GM10248 (cell line): ENCODE measurements around the gene FANCC.

Experiments used
- CTCF ChIA-PET: fragments of 300-600 bp; sonication (Branson Sonifier 250); formaldehyde crosslinking; extraction: SDS; loops from one replicate; lab custom pipeline; 2021; ENCODE audit warnings: antibody characterized with exemption; lab: Yijun Ruan, JAX
- POLR2A ChIA-PET: fragments of 350-650 bp; sonication (Branson Sonifier 250); formaldehyde crosslinking; extraction: SDS; loops from one replicate; lab custom pipeline; 2020; ENCODE audit warnings: antibody characterized with exemption; lab: Yijun Ruan, JAX
- DNase-seq: peaks from one replicate; pipeline ENCODE4 v3.0.0; 2012; ENCODE audit errors: extremely low spot score
- TF ChIP-seq, protein P1 (sequence below): IDR thresholded peaks from 2 replicates; pipeline ENCODE4 v1.5.1; 2012; ENCODE audit warnings: mild to moderate bottlenecking, low read depth; ENCODE audit errors: extremely low read depth, missing control alignments, control extremely low read depth

FANCC gene

DNA sequence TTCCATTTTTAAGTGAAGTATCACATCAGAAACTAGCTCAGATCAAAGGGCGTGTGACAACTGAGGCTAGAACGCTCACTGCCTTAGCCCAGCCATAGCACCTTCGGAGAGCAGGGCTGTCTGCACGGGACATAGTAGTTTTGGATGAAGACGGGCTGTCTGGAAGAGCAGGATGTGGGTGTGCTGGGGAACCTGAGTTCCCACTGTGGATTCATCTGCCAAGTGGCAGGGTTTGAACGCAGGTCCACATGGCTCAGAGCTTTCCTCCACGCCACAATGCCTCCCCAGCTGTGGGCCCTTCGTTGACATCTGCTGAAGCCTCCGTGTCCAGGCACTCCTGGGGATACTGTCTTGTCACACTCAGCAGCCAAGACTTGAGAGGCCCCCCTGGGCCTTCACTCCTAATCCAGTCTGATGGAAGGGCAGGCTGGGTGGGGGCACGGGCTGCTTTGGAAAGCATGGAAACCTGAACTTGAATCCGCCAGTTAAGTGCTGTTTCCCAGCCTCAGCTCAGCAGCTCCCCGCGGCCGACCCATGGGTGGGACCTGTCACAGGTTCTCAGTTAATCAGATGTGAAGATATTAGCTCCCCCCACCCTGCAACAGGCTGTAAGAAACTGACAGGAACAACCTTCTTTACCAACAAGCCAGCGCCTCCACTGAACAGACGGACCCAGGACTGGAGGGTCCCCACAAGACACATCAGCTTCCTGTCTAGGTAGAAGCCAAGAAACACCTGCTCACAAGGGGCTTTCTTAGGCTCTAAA is 228.1 kb downstream of the FANCC start:
- CTCF ChIA-PET, result interaction anchor here (0.8 to 1.0 kb wide), 3 partner anchors 8 to 39 kb away, joined by 3 read pairs; no protein-coding TSS in a partner anchor
- DNase-seq, result no peak
- TF ChIP-seq, protein P1, sequence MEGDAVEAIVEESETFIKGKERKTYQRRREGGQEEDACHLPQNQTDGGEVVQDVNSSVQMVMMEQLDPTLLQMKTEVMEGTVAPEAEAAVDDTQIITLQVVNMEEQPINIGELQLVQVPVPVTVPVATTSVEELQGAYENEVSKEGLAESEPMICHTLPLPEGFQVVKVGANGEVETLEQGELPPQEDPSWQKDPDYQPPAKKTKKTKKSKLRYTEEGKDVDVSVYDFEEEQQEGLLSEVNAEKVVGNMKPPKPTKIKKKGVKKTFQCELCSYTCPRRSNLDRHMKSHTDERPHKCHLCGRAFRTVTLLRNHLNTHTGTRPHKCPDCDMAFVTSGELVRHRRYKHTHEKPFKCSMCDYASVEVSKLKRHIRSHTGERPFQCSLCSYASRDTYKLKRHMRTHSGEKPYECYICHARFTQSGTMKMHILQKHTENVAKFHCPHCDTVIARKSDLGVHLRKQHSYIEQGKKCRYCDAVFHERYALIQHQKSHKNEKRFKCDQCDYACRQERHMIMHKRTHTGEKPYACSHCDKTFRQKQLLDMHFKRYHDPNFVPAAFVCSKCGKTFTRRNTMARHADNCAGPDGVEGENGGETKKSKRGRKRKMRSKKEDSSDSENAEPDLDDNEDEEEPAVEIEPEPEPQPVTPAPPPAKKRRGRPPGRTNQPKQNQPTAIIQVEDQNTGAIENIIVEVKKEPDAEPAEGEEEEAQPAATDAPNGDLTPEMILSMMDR, result no peak
- POLR2A ChIA-PET, result no interaction called here

DNA sequence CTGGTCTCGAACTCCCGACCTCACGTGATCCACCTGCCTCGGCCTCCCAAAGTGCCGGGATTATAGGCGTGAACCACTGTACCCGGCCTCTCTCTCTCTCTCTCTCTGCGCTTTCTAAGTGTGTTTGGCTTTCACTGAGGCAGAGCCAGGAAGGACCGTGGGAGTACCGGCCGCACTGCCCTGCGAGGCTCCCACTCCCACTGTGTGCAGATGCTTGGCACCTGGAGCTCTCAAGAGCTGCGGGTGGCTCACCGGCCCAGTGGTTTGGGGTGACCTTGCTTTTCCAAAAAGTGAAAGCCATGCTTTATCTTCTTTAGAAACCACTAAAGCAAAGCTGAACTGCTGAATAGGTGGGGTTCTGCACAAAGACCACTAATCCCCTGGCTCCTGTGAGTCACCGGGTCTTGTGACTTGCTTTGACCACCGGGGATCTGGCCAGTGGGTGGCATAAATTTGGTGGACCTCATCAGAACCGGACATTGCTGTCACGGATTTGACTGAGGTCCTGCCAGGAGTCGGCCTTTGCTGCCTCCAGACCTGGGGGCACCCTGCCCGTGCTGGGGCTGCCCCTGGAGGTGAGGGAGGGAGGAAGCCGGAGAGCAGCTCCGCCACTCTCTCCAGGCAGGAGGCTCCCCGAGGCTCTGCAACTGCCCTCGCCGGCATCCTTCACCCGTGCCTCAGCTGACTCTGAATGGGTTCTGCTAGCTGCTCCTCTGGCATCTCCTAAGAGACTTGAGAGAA is 228.9 kb downstream of the FANCC start:
- POLR2A ChIA-PET, result no interaction called here
- DNase-seq, result no peak
- TF ChIP-seq, protein P1, result no peak
- CTCF ChIA-PET, result interaction anchor here (0.8 to 1.0 kb wide), 4 partner anchors 9 to 40 kb away, joined by 3 read pairs; no protein-coding TSS in a partner anchor

DNA sequence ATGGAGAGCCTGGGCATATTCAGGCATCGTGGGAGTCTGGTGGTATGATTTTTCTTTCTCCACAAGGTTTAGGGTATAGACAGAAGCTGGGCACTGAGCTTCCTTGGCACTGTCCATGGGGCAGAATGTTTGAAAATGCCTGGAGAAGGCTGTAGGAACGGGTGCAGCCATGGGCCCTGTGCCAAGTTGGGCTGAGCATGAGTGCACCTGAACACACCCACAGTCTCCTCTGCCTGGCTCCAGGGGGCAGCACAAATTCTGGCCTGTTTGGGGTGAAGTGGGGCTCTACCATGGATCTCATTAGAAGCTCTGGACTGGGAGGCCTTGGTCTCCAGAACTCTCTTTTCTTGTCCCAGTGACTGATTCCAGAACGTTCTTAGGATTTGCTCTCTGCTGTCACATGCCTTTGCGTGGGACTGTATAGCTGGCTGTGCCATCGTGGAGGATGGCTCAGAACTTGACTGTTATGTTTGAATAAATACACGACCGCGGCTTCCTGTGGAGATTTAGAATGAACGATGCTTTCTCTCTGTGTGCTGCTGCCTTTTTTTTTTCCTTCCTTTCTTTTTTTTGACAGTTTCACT is 229.8 kb downstream of the FANCC start:
- ChIA-PET POLR2A (no interaction called here), CTCF (interaction anchor here (1.0 to 1.8 kb wide), 2 partner anchors 40 to 407 kb away, joined by 3 to 5 read pairs; no protein-coding TSS in a partner anchor)
- DNase-seq, result no peak
- TF ChIP-seq, protein P1, result peak; percentile 6

DNA sequence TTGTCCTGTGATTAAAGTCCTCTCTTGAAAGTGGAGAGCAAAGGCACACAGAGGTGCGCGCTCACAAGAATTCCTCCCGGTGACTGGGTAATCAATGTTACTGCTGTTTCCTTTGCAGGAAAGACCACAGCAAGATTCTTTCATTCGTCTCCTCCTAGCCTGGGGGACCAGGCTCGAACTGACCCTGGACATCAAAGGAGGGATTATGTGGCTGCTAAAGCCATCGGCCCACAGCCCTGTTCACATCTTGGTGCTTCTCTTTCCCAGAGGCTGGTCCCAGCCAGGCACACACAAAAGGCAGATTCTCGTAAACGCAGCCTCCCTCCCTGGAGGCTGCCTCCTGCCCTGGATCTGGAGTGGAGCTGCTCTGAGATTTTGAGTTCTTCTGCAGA is 230.9 kb downstream of the FANCC start:
- ChIA-PET CTCF (interaction anchor here (1.8 kb wide), 1 partner anchor 405 kb away, joined by 5 read pairs; no protein-coding TSS in a partner anchor), POLR2A (no interaction called here)
- TF ChIP-seq, protein P1, result no peak
- DNase-seq, result no peak

DNA sequence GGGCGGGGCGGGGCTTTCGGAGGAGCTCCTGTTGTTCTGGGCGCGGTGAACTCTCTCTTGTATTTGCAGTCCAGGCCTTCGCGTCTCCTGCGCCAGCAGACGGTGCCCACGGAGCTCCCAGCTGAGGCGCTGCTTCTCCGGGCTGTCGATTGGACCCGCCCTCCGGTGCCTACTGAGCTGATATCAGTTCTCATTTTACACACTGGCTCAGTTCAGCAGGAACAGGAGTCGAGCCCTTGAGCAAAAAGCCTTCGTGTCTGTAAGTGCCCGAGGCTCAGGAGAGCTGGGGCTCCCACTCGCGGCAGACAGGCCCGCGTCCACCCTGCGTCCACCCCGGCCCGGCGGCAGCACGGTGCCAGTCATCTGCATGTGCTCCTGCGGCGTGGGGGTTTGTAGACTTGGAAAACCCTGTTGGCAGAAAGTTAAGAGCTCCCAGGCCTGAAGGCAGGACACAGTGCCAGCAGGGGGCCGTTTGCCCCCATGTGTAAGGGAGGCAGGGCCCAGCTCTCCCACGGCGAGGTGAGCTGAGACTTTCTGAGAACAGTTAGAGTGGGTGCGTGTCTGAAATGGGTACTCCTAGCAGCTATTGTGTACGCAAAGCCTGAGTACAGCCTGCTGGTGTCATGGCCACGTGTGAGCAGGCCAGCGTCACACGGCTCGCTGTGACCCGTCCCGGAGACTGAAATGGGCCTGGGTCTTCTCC is 231.5 kb downstream of the FANCC start:
- TF ChIP-seq, protein P1, result no peak
- DNase-seq, result no peak
- ChIA-PET CTCF (interaction anchor here (0.7 to 1.8 kb wide), 2 partner anchors 30 to 405 kb away, joined by 4 to 5 read pairs; no protein-coding TSS in a partner anchor), POLR2A (no interaction called here)

DNA sequence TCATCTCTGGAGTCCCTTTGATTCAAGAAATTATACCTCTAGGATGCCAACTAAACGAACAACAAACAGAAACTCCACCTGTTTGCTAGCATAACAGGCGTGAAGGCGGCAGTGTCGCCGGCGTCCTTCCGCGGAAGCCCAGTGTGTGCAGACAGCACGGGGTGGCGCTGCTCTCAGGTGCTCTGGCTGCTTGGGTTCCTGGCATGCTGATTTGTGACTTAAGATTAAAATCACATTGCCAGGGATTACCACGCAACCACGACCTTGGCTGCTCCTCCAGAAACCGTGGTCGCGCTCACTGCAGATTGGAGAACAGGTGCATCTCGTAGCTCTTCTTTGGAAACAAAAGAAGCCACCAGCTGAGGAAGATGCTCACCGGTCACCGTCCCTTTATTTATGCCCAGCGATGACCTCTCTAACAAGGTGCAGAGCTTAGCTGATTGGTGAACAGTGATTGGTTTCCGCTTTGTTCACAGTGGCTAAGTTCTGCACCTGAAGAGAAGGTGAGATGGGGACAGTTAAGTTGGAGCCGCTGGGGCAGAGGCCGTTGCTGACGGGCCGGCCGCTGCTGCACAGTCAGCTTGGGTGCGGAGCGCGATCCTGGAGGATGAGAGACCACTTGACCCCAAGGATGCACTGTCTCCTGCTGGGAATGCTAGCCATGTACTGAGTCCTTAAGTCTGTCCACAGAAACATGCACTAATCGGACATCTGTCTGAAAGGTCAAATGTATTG is 232.3 kb downstream of the FANCC start:
- CTCF ChIA-PET, result no interaction called here
- DNase-seq, result no peak
- TF ChIP-seq, protein P1, result no peak
- POLR2A ChIA-PET, result no interaction called here
